Hepatocyte (in vitro differentiated cells): Measurements from ENCODE around the gene TMEM151A. TPM values are rescaled to one million over a fixed set of nuclear protein-coding genes. Genes with fewer than 3 reads are reported as not detected.

Source experiments
- DNase-seq: peaks from one replicate; pipeline ENCODE4 v3.0.0-alpha.2; 2016; ENCODE audit warnings: low spot score
- H2AFZ ChIP-seq: fragments of 200-600 bp; sonication (generic); 2 replicates; pipeline ENCODE4 v1.6.0; 2016; ENCODE audit warnings: antibody characterized with exemption, mild to moderate bottlenecking
- H3K27ac ChIP-seq: fragments of 200-600 bp; sonication (generic); 2 replicates; pipeline ENCODE4 v1.5.1; 2016; ENCODE audit warnings: mild to moderate bottlenecking
- H3K27me3 ChIP-seq: fragments of 200-600 bp; sonication (generic); 2 replicates; pipeline ENCODE4 v1.6.1; 2016
- H3K36me3 ChIP-seq: fragments of 200-600 bp; sonication (generic); replicated peaks from 2 replicates; pipeline ENCODE4 v1.5.1; 2016; ENCODE audit warnings: low read depth; ENCODE audit not compliant: insufficient read depth
- H3K4me1 ChIP-seq: fragments of 200-600 bp; sonication (generic); 2 replicates; pipeline ENCODE4 v1.5.1; 2016; ENCODE audit warnings: mild to moderate bottlenecking, moderate library complexity; ENCODE audit not compliant: insufficient read depth
- H3K4me2 ChIP-seq: fragments of 200-600 bp; sonication (generic); 2 replicates; pipeline ENCODE4 v1.6.0; 2016
- H3K4me3 ChIP-seq: fragments of 200-600 bp; sonication (generic); 2 replicates; pipeline ENCODE4 v1.5.1; 2016; ENCODE audit warnings: mild to moderate bottlenecking
- H3K79me2 ChIP-seq: fragments of 200-600 bp; sonication (generic); 2 replicates; pipeline ENCODE4 v1.6.0; 2017; ENCODE audit warnings: mild to moderate bottlenecking
- H3K9me2 ChIP-seq: fragments of 200-600 bp; sonication (generic); replicated peaks from 2 replicates; pipeline ENCODE4 v1.6.0; 2017; ENCODE audit warnings: mild to moderate bottlenecking; ENCODE audit not compliant: insufficient read depth
- H3K9me3 ChIP-seq: fragments of 200-600 bp; sonication (generic); 2 replicates; pipeline ENCODE4 v1.5.1; 2016; ENCODE audit warnings: low read depth, mild to moderate bottlenecking
- H4K20me1 ChIP-seq: fragments of 200-600 bp; sonication (generic); 2 replicates; pipeline ENCODE4 v1.6.0; 2016; ENCODE audit warnings: mild to moderate bottlenecking; ENCODE audit not compliant: insufficient read depth, poor library complexity, severe bottlenecking
- CTCF ChIP-seq: fragments of 200-600 bp; sonication (generic); IDR thresholded peaks from 2 replicates; pipeline ENCODE4 v1.5.1; 2016; ENCODE audit warnings: antibody characterized with exemption, mild to moderate bottlenecking; ENCODE audit not compliant: poor library complexity
- EZH2 ChIP-seq: fragments of 200-600 bp; sonication (generic); IDR thresholded peaks from 2 replicates; pipeline ENCODE4 v1.6.1; 2016; ENCODE audit warnings: antibody characterized with exemption, mild to moderate bottlenecking, borderline replicate concordance
- EZH2phosphoT487 ChIP-seq: fragments of 200-600 bp; sonication (generic); IDR thresholded peaks from one replicate; pipeline ENCODE4 v1.6.1; 2018; ENCODE audit warnings: antibody characterized with exemption, mild to moderate bottlenecking, low read depth, moderate library complexity; ENCODE audit not compliant: unreplicated experiment, severe bottlenecking
- WGBS: methylation state at CpG from one replicate; pipeline ENCODE4 v1.1.6; 2016; ENCODE audit warnings: low lambda C conversion rate; ENCODE audit errors: missing lambda C conversion rate; 5-methylcytosine and 5-hydroxymethylcytosine counted together
- polyA plus RNA-seq: library from polyadenylated mRNA; unstranded; fragments of >200 nt; fragmentation: Nextera tagmentation; extraction: Ambion mirVana; gene quantifications from 2 replicates; pipeline ENCODE4 v1.2.1, GENCODE V29; 2016
- total RNA-seq: library from RNA; depleted of rRNA; stranded (reverse); fragments of >200 nt; gene quantifications from 2 replicates; pipeline ENCODE4 v1.2.3, GENCODE V29; 2014

TMEM151A gene
- total and polyA plus RNA-seq, 2 experiments from 2014 or later, result 21.4 to 36.4 TPM

DNA sequence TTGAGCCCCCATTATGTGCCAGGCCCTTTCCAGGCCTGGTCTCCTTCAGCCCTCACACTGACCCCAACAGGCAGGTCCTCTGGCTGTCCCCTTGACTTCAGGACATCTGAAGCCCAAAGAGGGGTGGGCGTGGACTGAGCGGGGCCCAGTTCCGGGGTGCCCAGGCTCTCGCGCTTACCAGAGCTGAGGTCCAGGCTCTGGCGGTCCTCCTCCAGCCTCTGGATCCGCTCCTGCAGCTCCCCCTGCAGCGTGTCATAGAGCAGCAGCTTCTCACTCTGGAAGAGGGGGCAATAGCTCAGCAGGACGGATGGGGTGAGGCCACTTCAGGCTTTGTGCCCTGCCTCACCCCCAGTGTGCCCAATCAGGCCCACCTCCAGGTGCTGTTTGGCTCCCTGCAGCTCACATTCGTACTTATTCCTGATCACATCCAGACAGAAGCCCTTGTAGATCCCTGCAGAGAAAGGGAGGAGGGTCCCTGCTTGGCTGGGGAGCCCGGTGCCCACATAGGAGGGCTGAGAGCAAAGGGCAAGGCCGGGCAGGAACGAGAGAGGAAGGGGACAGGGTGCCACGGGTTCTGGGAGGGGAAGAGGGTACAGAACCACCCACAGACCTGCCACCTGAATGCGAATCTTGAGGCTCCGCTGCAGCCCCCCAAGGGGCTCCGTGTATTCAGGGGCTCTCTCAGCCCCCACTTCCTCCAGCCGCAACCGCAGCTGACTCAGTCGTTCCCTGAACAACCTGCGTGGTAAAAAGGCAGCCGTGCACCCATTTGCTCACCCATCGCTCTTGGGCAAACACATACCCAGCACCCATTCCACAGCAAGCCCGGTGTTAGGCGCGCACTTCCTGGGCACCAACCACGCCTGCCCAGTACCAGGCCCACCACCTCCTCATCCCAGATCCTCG lies 49.2 kb downstream of the TMEM151A start:
- H3K36me3 ChIP-seq, result no peaks in the 10 kb centered on the region
- H3K4me3 ChIP-seq, result no peak overlapping the region
- TF ChIP-seq CTCF (no peak), EZH2phosphoT487 (no peak), EZH2 (no peak)
- no peak overlapping the region for H3K4me2 ChIP-seq
- DNase-seq, result no peak
- no peaks in the 10 kb centered on the region for H3K9me3 ChIP-seq
- H4K20me1 ChIP-seq, result no peaks in the 10 kb centered on the region
- no peak overlapping the region for H2AFZ ChIP-seq
- H3K9me2 ChIP-seq, result no peaks in the 10 kb centered on the region
- H3K79me2 ChIP-seq, result peaks cover 26% of the 10 kb centered on the region
- no peaks in the 10 kb centered on the region for H3K27me3 ChIP-seq
- H3K4me1 ChIP-seq, result peaks cover 24% of the 10 kb centered on the region
- H3K27ac ChIP-seq, result no peak overlapping the region
- 97% methylated on average over 28 of the region's 28 CpGs for WGBS

DNA sequence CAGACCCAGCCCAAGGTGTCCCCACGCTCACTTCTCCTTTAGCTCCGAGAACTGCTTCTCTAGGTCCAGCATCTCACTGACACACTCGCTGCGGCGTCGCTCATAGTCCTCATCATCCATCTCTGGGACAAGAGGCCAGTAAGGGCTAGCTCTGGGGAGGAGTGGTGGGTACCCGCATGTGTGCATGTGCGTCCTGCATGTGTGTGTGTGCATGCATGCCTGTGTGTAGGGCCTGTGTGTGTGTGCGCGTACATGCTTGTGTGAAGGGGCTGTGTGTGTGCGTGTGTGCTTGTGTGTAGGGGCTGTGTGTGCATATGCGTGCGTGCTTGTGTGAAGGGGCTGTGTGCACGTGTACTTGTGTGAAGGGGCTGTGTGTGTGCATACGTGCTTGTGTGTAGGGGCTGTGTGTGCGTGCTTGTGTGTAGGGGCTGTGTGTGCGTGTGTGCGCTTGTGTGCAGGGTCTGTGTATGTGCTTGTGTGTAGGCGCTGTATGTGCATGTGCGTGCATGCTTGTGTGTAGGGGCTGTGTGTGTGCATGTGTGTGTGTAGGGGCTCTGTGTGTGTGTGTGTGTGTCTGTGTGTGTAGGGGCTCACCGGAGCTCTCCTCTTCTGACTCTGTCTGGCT lies 49.9 kb downstream of the TMEM151A start:
- Histone ChIP-seq H2AFZ (no peak overlapping the region), H3K79me2 (peaks cover 34% of the 10 kb centered on the region), H3K27me3 (no peaks in the 10 kb centered on the region), H3K27ac (no peak overlapping the region), H3K9me2 (no peaks in the 10 kb centered on the region), H3K4me2 (no peak overlapping the region), H3K4me3 (no peak overlapping the region), H3K9me3 (no peaks in the 10 kb centered on the region), H3K36me3 (no peaks in the 10 kb centered on the region), H3K4me1 (peaks cover 24% of the 10 kb centered on the region), H4K20me1 (no peaks in the 10 kb centered on the region)
- no peak for TF ChIP-seq EZH2phosphoT487
- no peak for TF ChIP-seq CTCF
- TF ChIP-seq EZH2, result no peak
- DNase-seq, result no peak
- WGBS, result 97% methylated on average over 21 of the region's 21 CpGs

- Histone ChIP-seq H3K4me1 (peaks cover 20% of the 10 kb centered on the region), H4K20me1 (no peaks in the 10 kb centered on the region), H3K27me3 (no peaks in the 10 kb centered on the region), H3K4me2 (peak overlapping the region; percentile 97), H3K36me3 (no peaks in the 10 kb centered on the region), H3K27ac (no peak overlapping the region), H3K79me2 (peaks cover 39% of the 10 kb centered on the region), H2AFZ (no peak overlapping the region), H3K9me3 (no peaks in the 10 kb centered on the region), H3K9me2 (no peaks in the 10 kb centered on the region), H3K4me3 (no peak overlapping the region)
- DNase-seq, result no peak
- TF ChIP-seq CTCF, result no peak
- no peak for TF ChIP-seq EZH2
- no peak for TF ChIP-seq EZH2phosphoT487
- 95% methylated on average over 8 of the region's 8 CpGs for WGBS
These were observed 51.5 kb downstream of the TMEM151A start for GRCh38 chr11:66343176-66343575.
